ENCODE results near the gene KAZALD1. TPM values are rescaled to one million over a fixed set of nuclear protein-coding genes. Genes with fewer than 3 reads are reported as not detected.

Gene KAZALD1
- total RNA-seq, 1 experiment from 2014 or later = 12.5 TPM

DNA sequence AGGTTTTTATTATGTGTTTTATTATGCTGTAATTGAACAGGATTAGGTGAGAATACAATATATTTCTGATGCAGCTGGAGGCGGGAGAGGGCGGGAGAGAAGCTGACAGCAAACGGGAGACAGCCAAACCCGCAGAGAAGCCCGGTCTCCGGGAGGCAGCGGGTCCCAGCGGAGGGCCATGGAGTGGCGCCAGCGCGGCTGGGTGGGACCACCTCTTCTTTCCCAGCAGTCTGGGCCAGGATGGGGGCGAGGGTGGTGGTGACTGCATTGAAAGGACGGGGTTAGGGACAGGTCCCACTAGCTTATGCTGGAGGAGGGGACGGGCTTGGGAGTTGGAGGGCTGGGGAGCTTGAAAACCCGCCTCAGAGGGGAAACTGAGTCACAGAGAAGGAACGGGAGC, 14.5 kb upstream of the KAZALD1 start:
- no peak overlapping the region for H3K27ac ChIP-seq (ENCODE audit: low read depth, low read length, poor library complexity, severe bottlenecking)
- ChIA-PET POLR2A (ENCODE audit: low non-redundant PET) (no interaction called here), CTCF (interaction anchor here (0.9 to 1.6 kb wide), 3 partner anchors 12 to 95 kb away, joined by 3 to 5 read pairs (median 3); partner anchors contain the start of gene KAZALD1)
- no peaks in the 10 kb centered on the region for H3K9me3 ChIP-seq (ENCODE audit: low read depth, low read length, poor library complexity, severe bottlenecking)
- peaks cover 34% of the 10 kb centered on the region for H3K4me1 ChIP-seq (ENCODE audit: insufficient read depth, low read length, poor library complexity, severe bottlenecking)
- H3K27me3 ChIP-seq (replicated peaks; ENCODE audit: insufficient read depth, low read depth, low read length, poor library complexity) = no peaks in the 10 kb centered on the region
- peak overlapping the region; percentile 32 for H3K4me3 ChIP-seq (ENCODE audit: low read depth, low read length, poor library complexity, severe bottlenecking)
- H3K36me3 ChIP-seq (ENCODE audit: insufficient read depth, low read length, poor library complexity, severe bottlenecking) = no peaks in the 10 kb centered on the region
- TF ChIP-seq, protein P1, sequence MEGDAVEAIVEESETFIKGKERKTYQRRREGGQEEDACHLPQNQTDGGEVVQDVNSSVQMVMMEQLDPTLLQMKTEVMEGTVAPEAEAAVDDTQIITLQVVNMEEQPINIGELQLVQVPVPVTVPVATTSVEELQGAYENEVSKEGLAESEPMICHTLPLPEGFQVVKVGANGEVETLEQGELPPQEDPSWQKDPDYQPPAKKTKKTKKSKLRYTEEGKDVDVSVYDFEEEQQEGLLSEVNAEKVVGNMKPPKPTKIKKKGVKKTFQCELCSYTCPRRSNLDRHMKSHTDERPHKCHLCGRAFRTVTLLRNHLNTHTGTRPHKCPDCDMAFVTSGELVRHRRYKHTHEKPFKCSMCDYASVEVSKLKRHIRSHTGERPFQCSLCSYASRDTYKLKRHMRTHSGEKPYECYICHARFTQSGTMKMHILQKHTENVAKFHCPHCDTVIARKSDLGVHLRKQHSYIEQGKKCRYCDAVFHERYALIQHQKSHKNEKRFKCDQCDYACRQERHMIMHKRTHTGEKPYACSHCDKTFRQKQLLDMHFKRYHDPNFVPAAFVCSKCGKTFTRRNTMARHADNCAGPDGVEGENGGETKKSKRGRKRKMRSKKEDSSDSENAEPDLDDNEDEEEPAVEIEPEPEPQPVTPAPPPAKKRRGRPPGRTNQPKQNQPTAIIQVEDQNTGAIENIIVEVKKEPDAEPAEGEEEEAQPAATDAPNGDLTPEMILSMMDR (conservative IDR thresholded peaks at IDR 0.05; ENCODE audit: low read depth, low read length) = no peak
- TF ChIP-seq EZH2 (IDR thresholded peaks at IDR 0.05; ENCODE audit: borderline replicate concordance, low read depth, low read length, poor library complexity, severe bottlenecking) = no peak
- DNase-seq (ENCODE audit: low spot score) = no peak
- intact Hi-C loops (cut with micrococcal nuclease; ENCODE audit: unreplicated experiment) = loop anchor here (2.0 kb wide), 1 partner anchor 20 kb away; no protein-coding TSS in a partner anchor
- no TSS peak for BruUV-seq (replicated peaks)

DNA sequence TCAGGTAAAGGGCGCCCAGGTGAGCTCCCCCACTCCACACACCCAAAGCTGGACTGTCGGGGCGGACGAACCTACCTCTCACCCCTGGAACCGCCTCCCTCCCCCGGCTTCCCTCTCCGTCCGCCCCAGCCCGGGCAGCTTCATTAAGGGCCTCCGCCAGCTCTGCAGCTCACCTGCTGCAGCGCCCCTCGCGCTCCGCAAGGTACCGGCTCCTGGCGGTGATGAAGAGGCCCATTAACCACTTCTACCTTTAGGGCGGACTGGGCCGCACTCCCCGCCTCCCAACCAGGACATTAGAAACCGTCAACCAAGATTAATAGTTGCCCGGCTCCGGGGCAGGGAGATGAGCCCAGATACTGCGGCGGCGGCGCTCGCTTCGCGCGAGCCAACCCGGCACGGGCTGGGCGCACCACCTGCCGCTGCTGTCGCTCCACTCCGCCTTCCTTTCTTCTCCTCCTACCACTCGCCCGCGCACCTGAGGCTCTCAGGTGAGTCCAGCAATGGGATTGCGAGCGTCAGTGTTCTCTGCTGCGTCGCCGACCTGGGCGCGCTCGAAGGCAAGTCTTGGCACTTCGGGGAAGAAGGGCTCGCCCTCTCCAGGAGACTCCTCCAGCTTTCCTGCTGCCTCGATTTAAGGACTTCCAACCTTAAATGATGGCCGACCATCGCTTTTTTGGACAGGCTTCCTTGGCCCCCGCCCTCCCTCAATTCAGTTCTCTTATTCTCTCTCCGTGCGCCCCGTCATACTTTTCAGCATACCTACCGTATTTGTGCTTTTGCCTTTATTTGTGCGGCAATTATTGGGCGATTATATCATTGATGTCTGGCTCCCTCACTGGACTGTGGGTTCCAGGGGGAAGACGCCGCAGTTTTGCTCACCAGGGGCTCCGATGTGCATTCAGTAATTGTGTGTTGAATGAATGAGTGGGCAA, 13.6 kb upstream of the KAZALD1 start:
- no peak for TF ChIP-seq EZH2 (IDR thresholded peaks at IDR 0.05; ENCODE audit: borderline replicate concordance, low read depth, low read length, poor library complexity, severe bottlenecking)
- TF ChIP-seq, protein P1 (conservative IDR thresholded peaks at IDR 0.05; ENCODE audit: low read depth, low read length) = no peak
- Histone ChIP-seq H3K4me3 (ENCODE audit: low read depth, low read length, poor library complexity, severe bottlenecking) (no peak overlapping the region), H3K27me3 (replicated peaks; ENCODE audit: insufficient read depth, low read depth, low read length, poor library complexity) (no peaks in the 10 kb centered on the region)

DNA sequence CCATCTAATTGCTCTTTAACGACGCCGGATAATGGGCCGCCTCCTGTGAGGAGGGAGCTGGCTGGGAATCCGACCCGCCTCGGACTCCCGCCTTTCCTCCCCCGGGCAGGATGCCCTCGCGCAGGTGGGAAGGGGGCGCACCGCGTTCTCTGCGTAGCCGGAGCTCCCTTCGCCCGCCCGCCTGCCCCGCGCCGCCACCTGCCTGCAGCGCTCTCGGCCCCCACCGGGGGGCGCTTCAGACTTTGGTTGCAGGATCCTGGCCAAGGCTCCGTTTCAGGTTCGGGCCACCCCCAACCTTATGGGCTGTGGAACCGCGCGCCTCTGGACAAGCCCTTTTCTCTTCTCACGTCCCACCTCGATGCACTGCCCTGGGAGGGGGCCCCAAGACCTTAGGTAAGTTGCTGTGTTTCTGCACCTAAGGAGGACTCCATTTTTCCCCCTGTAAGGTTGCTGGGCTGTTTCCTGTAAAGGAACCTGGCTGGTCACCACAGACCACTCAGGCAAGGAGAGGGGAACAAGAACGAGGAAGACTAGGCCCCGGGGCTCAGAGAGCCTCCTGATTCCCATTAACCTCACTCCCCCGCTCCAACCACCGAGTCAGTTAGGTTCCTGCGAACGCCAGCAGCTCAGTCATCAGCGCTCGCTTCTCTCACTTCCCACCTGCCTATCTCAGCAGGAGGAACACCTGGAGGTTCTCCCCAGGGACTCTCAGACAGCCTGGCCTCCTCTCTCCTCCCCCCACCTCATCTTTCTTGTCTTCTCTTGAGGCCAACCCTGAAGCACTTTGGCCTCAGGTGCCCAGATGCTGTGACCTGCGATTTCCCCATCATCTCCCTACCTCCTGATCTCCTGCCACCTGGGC, 11.3 kb upstream of the KAZALD1 start:
- H3K4me1 ChIP-seq (ENCODE audit: insufficient read depth, low read length, poor library complexity, severe bottlenecking) = peaks cover 24% of the 10 kb centered on the region
- H3K36me3 ChIP-seq (ENCODE audit: insufficient read depth, low read length, poor library complexity, severe bottlenecking) = no peaks in the 10 kb centered on the region
- ChIA-PET POLR2A (ENCODE audit: low non-redundant PET) (no interaction called here), CTCF (interaction anchor here (0.5 to 2.5 kb wide), 20 partner anchors 8 to 304 kb away, joined by 3 to 18 read pairs (median 6); partner anchors contain the start of genes KAZALD1, PDZD7 and SFXN3)
- no peaks in the 10 kb centered on the region for H3K27me3 ChIP-seq (replicated peaks; ENCODE audit: insufficient read depth, low read depth, low read length, poor library complexity)
- DNase-seq (ENCODE audit: low spot score) = peak; percentile 75
- BruUV-seq (replicated peaks) = no TSS peak
- no peak overlapping the region for H3K27ac ChIP-seq (ENCODE audit: low read depth, low read length, poor library complexity, severe bottlenecking)
- H3K9me3 ChIP-seq (ENCODE audit: low read depth, low read length, poor library complexity, severe bottlenecking) = no peaks in the 10 kb centered on the region
- TF ChIP-seq EZH2 (IDR thresholded peaks at IDR 0.05; ENCODE audit: borderline replicate concordance, low read depth, low read length, poor library complexity, severe bottlenecking) = no peak
- TF ChIP-seq, protein P1 (conservative IDR thresholded peaks at IDR 0.05; ENCODE audit: low read depth, low read length) = peak; percentile 95
- H3K4me3 ChIP-seq (ENCODE audit: low read depth, low read length, poor library complexity, severe bottlenecking) = peak overlapping the region; percentile 29
- intact Hi-C loops (cut with micrococcal nuclease; ENCODE audit: unreplicated experiment) = no loop called here

More for the DNA sequence above, 13.6 kb upstream of the KAZALD1 start:
- intact Hi-C loops (cut with micrococcal nuclease; ENCODE audit: unreplicated experiment) = loop anchor here (2.0 kb wide), 1 partner anchor 19 kb away; no protein-coding TSS in a partner anchor
- no peaks in the 10 kb centered on the region for H3K9me3 ChIP-seq (ENCODE audit: low read depth, low read length, poor library complexity, severe bottlenecking)
- DNase-seq (ENCODE audit: low spot score) = no peak
- ChIA-PET CTCF (no interaction called here), POLR2A (ENCODE audit: low non-redundant PET) (no interaction called here)
- no TSS peak for BruUV-seq (replicated peaks)
- no peaks in the 10 kb centered on the region for H3K36me3 ChIP-seq (ENCODE audit: insufficient read depth, low read length, poor library complexity, severe bottlenecking)
- peaks cover 28% of the 10 kb centered on the region for H3K4me1 ChIP-seq (ENCODE audit: insufficient read depth, low read length, poor library complexity, severe bottlenecking)
- H3K27ac ChIP-seq (ENCODE audit: low read depth, low read length, poor library complexity, severe bottlenecking) = no peak overlapping the region

Data from A673 (cell line).